ENCODE measurements around the gene CRELD1. TPM values are rescaled to one million over a fixed set of nuclear protein-coding genes. Genes with fewer than 3 reads are reported as not detected.
A peak's percentile ranks its signal among the peaks of the same experiment; 100 is the strongest.

CRELD1 gene
- total and polyA plus RNA-seq, 2 of the 13 experiments (the other 11 are each of a cell fraction or from before 2014, with no cell fraction given), result 27.1 to 61.9 TPM

DNA sequence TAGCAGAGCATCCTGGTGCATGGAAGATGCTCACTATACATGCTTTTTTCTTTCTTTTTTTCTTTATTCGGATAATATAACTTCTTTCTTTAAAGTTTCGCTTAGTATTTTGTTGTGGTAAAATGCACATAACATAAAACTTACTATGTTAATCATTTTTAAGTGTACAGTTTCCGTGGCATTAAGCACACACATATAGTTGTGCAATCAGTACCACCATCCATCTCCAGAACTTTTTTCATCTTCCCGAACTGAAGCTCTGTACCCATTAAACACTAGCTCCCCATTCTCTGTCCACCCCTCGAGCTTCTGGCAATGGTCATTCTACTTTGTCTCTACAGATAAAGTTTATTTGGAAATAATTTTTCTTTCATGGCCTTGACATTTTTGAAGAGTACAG, 44.2 kb upstream of the CRELD1 start:
- WGBS (ENCODE audit: low lambda C conversion rate), result 6% methylated on average over 5 of the region's 5 CpGs
- Histone ChIP-seq H3K4me3 (replicated peaks in 1 of 3; ENCODE audit: insufficient read depth in 1 of 3, low read depth in 2 of 3, low read length in 3 of 3) (peak overlapping the region in 1 of 3 experiments; percentile 13; a peak in 1 of 6 replicates), H3K9ac (ENCODE audit: insufficient read depth, low read depth, low read length) (peak overlapping the region; percentile 98), H3K27me3 (ENCODE audit: control insufficient read depth in 1 of 2, insufficient read depth in 2 of 2, low read length in 2 of 2) (no peaks in the 10 kb centered on the region; a peak in 1 of 5 replicates), H3K27ac (ENCODE audit: extremely low read length, insufficient read depth, low read length) (peak overlapping the region; percentile 32), H3K36me3 (replicated peaks in 1 of 2; ENCODE audit: control insufficient read depth in 1 of 2, insufficient read depth in 2 of 2, low read length in 2 of 2) (peaks cover 3 to 9% of the 10 kb centered on the region in 2 experiments; a peak in 4 of 5 replicates), H3K4me2 (ENCODE audit: low read depth, low read length) (peak overlapping the region; percentile 76), H3K79me2 (ENCODE audit: insufficient read depth, low read length) (peaks cover 26% of the 10 kb centered on the region), H3K9me3 (ENCODE audit: low read length) (no peaks in the 10 kb centered on the region), H3K4me1 (ENCODE audit: insufficient read depth, low read length) (peaks cover 50% of the 10 kb centered on the region), H2AFZ (ENCODE audit: low read length) (no peak overlapping the region), H4K20me1 (ENCODE audit: insufficient read depth, low read length) (no peaks in the 10 kb centered on the region)
- CTCF ChIA-PET (ENCODE audit: low intra/inter-chr PET ratio, low total read pairs), result interaction anchor here (1.3 kb wide), 1 partner anchor 27 kb away, joined by 4 read pairs; no protein-coding TSS in a partner anchor
- DNase-seq (ENCODE audit: low spot score), result no peak
- POLR2A ChIA-PET, result interaction anchor here (0.5 to 3.8 kb wide), 10 partner anchors 8 to 88 kb away, joined by 3 to 36 read pairs (median 6); partner anchors contain the start of genes CIDEC, CRELD1, IL17RC and IL17RE
- BruUV-seq (replicated peaks), result no TSS peak
- in situ Hi-C loops (cut with HindIII; ENCODE audit: extremely low pct_ligation_motif_present, low pct_unique_long_range_greater_than_20kb) (no loop called here), intact Hi-C loops (cut with micrococcal nuclease; ENCODE audit: unreplicated experiment) (no loop called here)
- peak; percentile 58 for FAIRE-seq
- TF ChIP-seq CEBPG (CRISPR knock-in tag; IDR thresholded peaks at IDR 0.05), result peak; percentile 77
- TF ChIP-seq, protein P1, sequence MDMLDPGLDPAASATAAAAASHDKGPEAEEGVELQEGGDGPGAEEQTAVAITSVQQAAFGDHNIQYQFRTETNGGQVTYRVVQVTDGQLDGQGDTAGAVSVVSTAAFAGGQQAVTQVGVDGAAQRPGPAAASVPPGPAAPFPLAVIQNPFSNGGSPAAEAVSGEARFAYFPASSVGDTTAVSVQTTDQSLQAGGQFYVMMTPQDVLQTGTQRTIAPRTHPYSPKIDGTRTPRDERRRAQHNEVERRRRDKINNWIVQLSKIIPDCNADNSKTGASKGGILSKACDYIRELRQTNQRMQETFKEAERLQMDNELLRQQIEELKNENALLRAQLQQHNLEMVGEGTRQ (IDR thresholded peaks at IDR 0.05; ENCODE audit: low read depth, low read length), result no peak
- TF ChIP-seq, protein P1 (CRISPR knock-in tag; IDR thresholded peaks at IDR 0.05; ENCODE audit: borderline replicate concordance), result no peak
- TF ChIP-seq, protein P2, sequence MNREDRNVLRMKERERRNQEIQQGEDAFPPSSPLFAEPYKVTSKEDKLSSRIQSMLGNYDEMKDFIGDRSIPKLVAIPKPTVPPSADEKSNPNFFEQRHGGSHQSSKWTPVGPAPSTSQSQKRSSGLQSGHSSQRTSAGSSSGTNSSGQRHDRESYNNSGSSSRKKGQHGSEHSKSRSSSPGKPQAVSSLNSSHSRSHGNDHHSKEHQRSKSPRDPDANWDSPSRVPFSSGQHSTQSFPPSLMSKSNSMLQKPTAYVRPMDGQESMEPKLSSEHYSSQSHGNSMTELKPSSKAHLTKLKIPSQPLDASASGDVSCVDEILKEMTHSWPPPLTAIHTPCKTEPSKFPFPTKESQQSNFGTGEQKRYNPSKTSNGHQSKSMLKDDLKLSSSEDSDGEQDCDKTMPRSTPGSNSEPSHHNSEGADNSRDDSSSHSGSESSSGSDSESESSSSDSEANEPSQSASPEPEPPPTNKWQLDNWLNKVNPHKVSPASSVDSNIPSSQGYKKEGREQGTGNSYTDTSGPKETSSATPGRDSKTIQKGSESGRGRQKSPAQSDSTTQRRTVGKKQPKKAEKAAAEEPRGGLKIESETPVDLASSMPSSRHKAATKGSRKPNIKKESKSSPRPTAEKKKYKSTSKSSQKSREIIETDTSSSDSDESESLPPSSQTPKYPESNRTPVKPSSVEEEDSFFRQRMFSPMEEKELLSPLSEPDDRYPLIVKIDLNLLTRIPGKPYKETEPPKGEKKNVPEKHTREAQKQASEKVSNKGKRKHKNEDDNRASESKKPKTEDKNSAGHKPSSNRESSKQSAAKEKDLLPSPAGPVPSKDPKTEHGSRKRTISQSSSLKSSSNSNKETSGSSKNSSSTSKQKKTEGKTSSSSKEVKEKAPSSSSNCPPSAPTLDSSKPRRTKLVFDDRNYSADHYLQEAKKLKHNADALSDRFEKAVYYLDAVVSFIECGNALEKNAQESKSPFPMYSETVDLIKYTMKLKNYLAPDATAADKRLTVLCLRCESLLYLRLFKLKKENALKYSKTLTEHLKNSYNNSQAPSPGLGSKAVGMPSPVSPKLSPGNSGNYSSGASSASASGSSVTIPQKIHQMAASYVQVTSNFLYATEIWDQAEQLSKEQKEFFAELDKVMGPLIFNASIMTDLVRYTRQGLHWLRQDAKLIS (CRISPR knock-in tag; IDR thresholded peaks at IDR 0.05), result no peak
- peak; percentile 76; the same call in 1 of the 2 replicates for TF ChIP-seq CEBPB (IDR thresholded peaks at IDR 0.05; ENCODE audit: borderline replicate concordance, low read depth, low read length)
- TF ChIP-seq ZNF33B (CRISPR knock-in tag; IDR thresholded peaks at IDR 0.05), result no peak
- ATAC-seq, result no peak
